Colonic mucosa (tissue), 4 donors: ENCODE measurements around the gene CHMP4B. TPM values are rescaled to one million over a fixed set of nuclear protein-coding genes. Genes with fewer than 3 reads are reported as not detected.

ENCODE experiments used
- DNase-seq: peaks from one replicate; pipeline ENCODE4 v3.0.0-alpha.2; 2020
- H3K27ac ChIP-seq: fragments of 200-600 bp; one replicate; pipeline ENCODE4 v1.8.0; 2021
- H3K27me3 ChIP-seq: fragments of 200-600 bp; one replicate; pipeline ENCODE4 v1.8.0; 2021
- H3K36me3 ChIP-seq: fragments of 200-600 bp; one replicate; pipeline ENCODE4 v1.8.0; 2021
- H3K4me1 ChIP-seq: fragments of 200-600 bp; one replicate; pipeline ENCODE4 v1.8.0; 2021; ENCODE audit warnings: mild to moderate bottlenecking
- H3K4me3 ChIP-seq: fragments of 200-600 bp; one replicate; pipeline ENCODE4 v1.8.0; 2021
- H3K9ac ChIP-seq, 2 donors: one replicate each; pipeline ENCODE4 v1.7.0; 2013; ENCODE audit warnings: control low read depth in 2 of 2, low read depth in 2 of 2, low read length in 2 of 2
- H3K9me3 ChIP-seq: fragments of 200-600 bp; one replicate; pipeline ENCODE4 v1.8.0; 2021
- CTCF ChIP-seq: fragments of 200-600 bp; IDR thresholded peaks from one replicate; pipeline ENCODE4 v1.8.0; 2022; ENCODE audit warnings: antibody characterized with exemption, mild to moderate bottlenecking
- intact Hi-C: fragments of 100-400 bp; cut with DNase I; formaldehyde crosslinking; loops from one replicate; pipeline ENCODE4 v1.14.1; 2022
- total RNA-seq, 2 donors: library from RNA; stranded (reverse); fragmentation: NEBNext Ultra II Directional in 1 of 2; extraction: Animal tissue kit (Norgen Biotek cat#: 25700) in 1 of 2; gene quantifications; one replicate each; pipeline ENCODE4 v1.2.1, GENCODE V29; 2021
- donor health status: healthy.
- donor health status: DM: no; HTN: no; CAD: no.
- donor health status: DM: no; HTN: no; CAD: no.

Gene CHMP4B
- total RNA-seq, 2 donors from 2014 or later = 165 to 227 TPM

DNA sequence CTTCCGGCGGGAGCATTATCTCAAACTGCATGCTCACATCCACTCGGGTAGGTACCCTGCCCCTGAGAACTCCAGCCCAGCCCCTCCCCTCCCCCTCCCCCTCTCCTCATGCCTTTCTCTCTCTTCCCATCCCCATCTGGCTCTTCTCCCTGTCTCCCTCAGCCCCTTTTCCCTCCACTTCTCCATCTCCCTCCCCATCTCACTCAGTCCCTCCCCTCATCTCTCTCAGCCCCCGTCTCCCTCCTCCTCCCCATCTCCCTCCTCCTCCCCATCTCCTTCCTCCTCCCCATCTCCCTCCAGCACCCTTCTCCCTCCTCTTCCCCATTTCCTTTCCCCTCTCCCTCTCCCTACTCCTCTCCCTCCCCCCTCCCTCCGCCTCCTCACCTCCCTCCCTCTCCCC, 27.3 kb upstream of the CHMP4B start:
- Histone ChIP-seq H3K9ac (no peak overlapping the region), H3K4me1 (no peaks in the 10 kb centered on the region), H3K9me3 (no peaks in the 10 kb centered on the region), H3K27me3 (no peaks in the 10 kb centered on the region), H3K36me3 (no peaks in the 10 kb centered on the region), H3K27ac (no peak overlapping the region), H3K4me3 (no peak overlapping the region)
- no peak for TF ChIP-seq CTCF
- no peak for DNase-seq
- intact Hi-C loops = no loop called here

GRCh38 chr20:33784225-33784624, 26.9 kb upstream of the CHMP4B start:
- H3K27me3 ChIP-seq = no peaks in the 10 kb centered on the region
- no peak overlapping the region for H3K4me3 ChIP-seq
- no peak overlapping the region for H3K27ac ChIP-seq
- no peak for TF ChIP-seq CTCF
- H3K9ac ChIP-seq = no peak overlapping the region
- no peaks in the 10 kb centered on the region for H3K36me3 ChIP-seq
- H3K9me3 ChIP-seq = no peaks in the 10 kb centered on the region
- intact Hi-C loops = no loop called here
- no peaks in the 10 kb centered on the region for H3K4me1 ChIP-seq
- DNase-seq = no peak

GRCh38 chr20:33785503-33785902, 25.6 kb upstream of the CHMP4B start:
- intact Hi-C loops = loop anchor here (5.0 kb wide), 1 partner anchor 53 kb away; the partner anchor contains the start of gene ZNF341
- DNase-seq = no peak
- Histone ChIP-seq H3K4me3 (no peak overlapping the region), H3K27me3 (no peaks in the 10 kb centered on the region), H3K27ac (no peak overlapping the region), H3K9ac (no peak overlapping the region), H3K9me3 (no peaks in the 10 kb centered on the region), H3K36me3 (no peaks in the 10 kb centered on the region), H3K4me1 (peaks cover 5% of the 10 kb centered on the region)
- no peak for TF ChIP-seq CTCF

- H3K27ac ChIP-seq = no peak overlapping the region
Observed at GRCh38 chr20:33787253-33787891, 23.8 kb upstream of the CHMP4B start.

DNA sequence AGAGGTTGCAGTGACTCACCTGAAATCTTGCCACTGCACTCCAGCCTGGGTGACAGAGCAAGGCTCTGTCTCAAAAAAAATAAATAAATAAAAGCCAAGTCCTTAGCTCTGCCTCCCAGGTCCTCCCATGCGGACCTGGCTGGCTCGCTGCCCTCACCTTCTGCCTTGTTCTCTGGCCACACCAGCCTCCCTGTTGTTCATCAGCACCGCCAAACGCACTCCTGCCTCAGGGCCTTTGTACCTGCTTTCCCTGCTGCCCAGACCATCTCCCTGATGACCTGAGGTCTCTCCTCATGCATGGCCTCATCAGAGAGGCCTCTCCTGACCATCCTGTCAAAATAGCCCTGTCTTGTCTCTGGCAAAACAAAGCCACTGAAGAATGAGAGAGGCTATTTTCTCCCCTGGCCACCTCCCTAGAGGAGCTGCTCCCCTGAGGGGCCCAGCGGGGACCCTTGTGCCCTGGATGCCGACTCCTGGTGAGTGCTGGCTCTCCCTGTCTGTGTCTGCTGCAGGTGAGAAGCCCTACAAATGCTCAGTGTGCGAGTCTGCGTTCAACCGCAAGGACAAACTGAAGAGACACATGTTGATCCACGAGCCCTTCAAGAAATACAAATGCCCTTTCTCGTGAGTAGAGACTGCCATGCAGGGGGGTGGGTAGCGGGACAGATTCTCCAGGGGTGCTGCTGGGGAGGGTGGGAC, 22.6 kb upstream of the CHMP4B start:
- Histone ChIP-seq H3K4me1 (peaks cover 5% of the 10 kb centered on the region), H3K9me3 (no peaks in the 10 kb centered on the region), H3K36me3 (no peaks in the 10 kb centered on the region), H3K9ac (peak overlapping the region in 1 of 2 donors; percentile 54), H3K4me3 (no peak overlapping the region), H3K27me3 (no peaks in the 10 kb centered on the region), H3K27ac (peak overlapping the region; percentile 84)
- intact Hi-C loops = loop anchor here (5.0 kb wide), 1 partner anchor 56 kb away; the partner anchor contains the start of gene ZNF341
- DNase-seq = peak; percentile 31
- TF ChIP-seq CTCF = no peak

More at GRCh38 chr20:33787253-33787891, 23.8 kb upstream of the CHMP4B start:
- no peaks in the 10 kb centered on the region for H3K27me3 ChIP-seq
- H3K9me3 ChIP-seq = no peaks in the 10 kb centered on the region
- DNase-seq = no peak
- no peak for TF ChIP-seq CTCF
- peak overlapping the region in 1 of 2 donors; percentile 12 for H3K9ac ChIP-seq
- intact Hi-C loops = loop anchor here (5.0 kb wide), 1 partner anchor 55 kb away; the partner anchor contains the start of gene ZNF341
- H3K4me3 ChIP-seq = no peak overlapping the region
- H3K36me3 ChIP-seq = no peaks in the 10 kb centered on the region
- H3K4me1 ChIP-seq = peaks cover 5% of the 10 kb centered on the region
